Measurements from ENCODE around the gene ZNF649. TPM values are rescaled to one million over a fixed set of nuclear protein-coding genes. Genes with fewer than 3 reads are reported as not detected.
A peak's percentile ranks its signal among the peaks of the same experiment; 100 is the strongest.

ZNF649 gene
- total RNA-seq, 1 experiment from 2014 or later, result 148 TPM

GRCh38 chr19:51887522-51888498 is 17.0 kb downstream of the ZNF649 start, which contains the start of gene ZNF577:
Gene ZNF577 (minus strand): TSS chr19:51887951. CDS start chr19:51880382, 7,569 bp downstream.
- H3K27ac Mint-ChIP-seq, result peak within 1 kb of the TSS; percentile 98 to 100 (median 100)
- Histone ChIP-seq H2BK20ac (ENCODE audit: low read depth, low read length, poor library complexity, severe bottlenecking) (no peak within 1 kb of the TSS), H2BK15ac (ENCODE audit: low read depth, low read length) (no peak within 1 kb of the TSS), H3K79me2 (ENCODE audit: insufficient read depth, low read length) (peaks cover 5% of the 10 kb centered on the region; the same call in 1 of the 2 replicates), H3K18ac (ENCODE audit: insufficient read length, low read depth, low read length) (peak within 1 kb of the TSS; percentile 86), H2BK5ac (ENCODE audit: insufficient read length, low read length) (no peak within 1 kb of the TSS), H2BK120ac (ENCODE audit: low read depth, low read length, poor library complexity, severe bottlenecking) (peak within 1 kb of the TSS; percentile 84), H3K14ac (ENCODE audit: insufficient read depth, low read length) (peak within 1 kb of the TSS; percentile 92; the same call in 1 of the 2 replicates), H2AFZ (ENCODE audit: low read length) (no peak within 1 kb of the TSS), H3K23ac (ENCODE audit: insufficient read length, low read depth, low read length) (no peak within 1 kb of the TSS), H3K4ac (ENCODE audit: low read depth, low read length) (peak within 1 kb of the TSS; percentile 56; the same call in 1 of the 2 replicates), H2BK12ac (ENCODE audit: insufficient read length, low read depth, low read length) (no peak within 1 kb of the TSS), H3K27ac (ENCODE audit: insufficient read length, low read depth, low read length) (peak within 1 kb of the TSS; percentile 58), H3K9me3 (ENCODE audit: control insufficient read depth, low read depth, low read length) (peaks cover 41% of the 10 kb centered on the region), H4K5ac (ENCODE audit: insufficient read length, low read depth, low read length) (no peak within 1 kb of the TSS), H2AK5ac (ENCODE audit: insufficient read length, low read length) (no peak within 1 kb of the TSS), H3T11ph (ENCODE audit: low read length) (peak within 1 kb of the TSS; percentile 62), H3K4me2 (ENCODE audit: insufficient read depth, insufficient read length, low read length) (peak within 1 kb of the TSS; percentile 63), H3K56ac (ENCODE audit: insufficient read length, low read depth, low read length) (no peak within 1 kb of the TSS), H3K79me1 (ENCODE audit: insufficient read depth, low read depth, low read length, poor library complexity, severe bottlenecking) (peaks cover 7% of the 10 kb centered on the region), H4K91ac (ENCODE audit: insufficient read length, low read depth, low read length) (no peak within 1 kb of the TSS), H4K20me1 (ENCODE audit: control insufficient read depth, insufficient read depth, insufficient read length) (no peaks in the 10 kb centered on the region), H3K27me3 (ENCODE audit: insufficient read depth, low read length) (no peaks in the 10 kb centered on the region), H4K8ac (replicated peaks; ENCODE audit: insufficient read length, low read depth, low read length) (no peak within 1 kb of the TSS), H3K9ac (ENCODE audit: extremely low read depth, insufficient read length, low read length) (peak within 1 kb of the TSS; percentile 82), H3K4me1 (ENCODE audit: insufficient read depth, low read length) (no peaks in the 10 kb centered on the region), H3K23me2 (ENCODE audit: insufficient read length, low read depth, low read length, poor library complexity, severe bottlenecking) (peaks cover 3% of the 10 kb centered on the region)
- no peak for TF ChIP-seq CTCF (conservative IDR thresholded peaks at IDR 0.05)
- DNase-seq, result peak; percentile 85
- H3K9me3 Mint-ChIP-seq, result peaks cover 59 to 69% of the 10 kb centered on the region in 2 experiments
- peaks cover 10 to 18% of the 10 kb centered on the region in 2 experiments for H3K4me1 Mint-ChIP-seq
- WGBS (ENCODE audit: extremely low coverage, insufficient read length, low lambda C conversion rate), result no CpG with 5 or more reads among the region's 56 CpGs
- peaks cover 58 to 92% (median 69%) of the 10 kb centered on the region in 3 experiments for H3K36me3 Mint-ChIP-seq (ENCODE audit: insufficient read depth in 1 of 3, low read depth in 3 of 3)
- H3K4me3 Mint-ChIP-seq, result peak within 1 kb of the TSS; percentile 93 to 95
- H3K27me3 Mint-ChIP-seq (ENCODE audit: low read depth), result peaks cover 3% of the 10 kb centered on the region

Data from H9 (cell line).